Psoas muscle (tissue), 8 donors: ENCODE data around the gene RAPGEF4. TPM values are rescaled to one million over a fixed set of nuclear protein-coding genes. Genes with fewer than 3 reads are reported as not detected.

ENCODE experiments used
- ATAC-seq, 4 donors: fragments of 200-7000 bp; cut with Tn5 transposase; one replicate each; pipeline ENCODE4 v1.9.1; 2020; ENCODE audit warnings: moderate library complexity in 3 of 4, mild to moderate bottlenecking in 2 of 4
- DNase-seq, 2 donors: peaks; one replicate each; pipeline ENCODE4 v3.0.0-alpha.2; 2020
- H3K27ac ChIP-seq: fragments of 200-600 bp; one replicate; pipeline ENCODE4 v1.8.0; 2022
- H3K27me3 ChIP-seq, 3 donors: fragments of 200-600 bp in 1 of 3; one replicate each; pipeline versions ENCODE4 v1.6.1 to v1.8.0; 2013 to 2022; ENCODE audit warnings: low read length in 2 of 3, mild to moderate bottlenecking in 2 of 3, moderate library complexity in 1 of 3; ENCODE audit not compliant: insufficient read depth in 3 of 3
- H3K36me3 ChIP-seq, 2 donors: fragments of 200-600 bp in 1 of 2; one replicate each; pipeline versions ENCODE4 v1.6.1 to v1.8.0; 2013 to 2022; ENCODE audit warnings: low read depth in 1 of 2, mild to moderate bottlenecking in 1 of 2, moderate library complexity in 1 of 2; ENCODE audit not compliant: insufficient read depth in 1 of 2
- H3K4me1 ChIP-seq: fragments of 200-600 bp; one replicate; pipeline ENCODE4 v1.8.0; 2022
- H3K4me3 ChIP-seq: fragments of 200-600 bp; one replicate; pipeline ENCODE4 v1.8.0; 2022; ENCODE audit warnings: mild to moderate bottlenecking
- H3K9me3 ChIP-seq: fragments of 200-600 bp; one replicate; pipeline ENCODE4 v1.8.0; 2022
- WGBS, 3 donors: extraction: QIAGEN DNeasy Blood & Tissue Kit; methylation state at CpG; one replicate each; pipeline versions ENCODE4 v1.1.6 to v1.1.7; 2013; 5-methylcytosine and 5-hydroxymethylcytosine counted together
- intact Hi-C, 2 donors: fragments of 100-400 bp; cut with DNase I; formaldehyde crosslinking; loops; one replicate each; pipeline versions ENCODE4 v1.11.0 to v1.14.2; 2022
- polyA plus RNA-seq, 3 donors: library from polyadenylated mRNA; stranded (reverse); fragments of 200-250 nt; gene quantifications; one replicate each; pipeline ENCODE4 v1.2.3, GENCODE V29; 2013
- total RNA-seq, 4 donors: library from RNA; stranded (reverse); fragmentation: NEBNext Ultra II Directional in 2 of 4; extraction: Animal tissue kit (Norgen Biotek cat#: 25700) in 2 of 4; gene quantifications; one replicate each; pipeline versions ENCODE4 v1.2.1 to v1.2.4, GENCODE V29; 2021 to 2023
- TF ChIP-seq, protein P1 (sequence below): fragments of 200-600 bp; IDR thresholded peaks from one replicate; pipeline ENCODE4 v1.8.0; 2022; ENCODE audit warnings: antibody characterized with exemption
- donor health status: healthy with polysubstance abuse.
- donor health status: DM: no; HTN: no; CAD: no; lungs with moderate emphysema.
- donor health status: Bipolar disorder and iron deficiency.
- donor health status: healthy.
- donor health status: DM: yes; HTN: yes; CAD: no.
- donor health status: DM: no; HTN: no; CAD: no.
- donor health status: DM: no; HTN: no; CAD: no.
- donor health status: DM: yes; HTN: yes; CAD: no.

RAPGEF4 gene
- total and polyA plus RNA-seq, 7 donors, result 0.61 to 2.0 (median 0.92) TPM

DNA sequence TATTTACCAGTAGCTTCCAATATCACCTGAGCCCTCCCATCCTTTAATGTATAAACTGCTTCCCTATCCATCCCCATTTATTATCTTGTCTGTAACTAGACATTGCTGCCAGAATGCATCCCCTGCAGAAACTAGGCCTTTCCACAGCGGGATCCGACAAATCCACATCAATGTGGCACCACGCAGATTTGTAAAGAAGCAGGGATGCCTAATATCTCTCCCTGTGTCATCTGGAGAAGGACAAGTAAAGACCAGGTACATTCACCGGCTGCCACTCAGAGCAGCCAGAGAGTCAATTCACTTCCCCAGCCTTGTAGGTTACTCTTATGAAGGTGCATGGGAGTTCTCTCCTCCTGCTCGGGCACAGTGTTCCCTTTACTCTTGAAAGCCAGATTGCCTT, 241.2 kb downstream of the RAPGEF4 start:
- intact Hi-C loops, result loop anchor here (2.0 to 10.0 kb wide), 2 partner anchors 50 to 378 kb away; partner anchors contain the start of gene CDCA7 (in 1 of the 2)
- WGBS, 3 donors, result 96 to 97% (median 96%) methylated on average over 5 of the region's 5 CpGs

DNA sequence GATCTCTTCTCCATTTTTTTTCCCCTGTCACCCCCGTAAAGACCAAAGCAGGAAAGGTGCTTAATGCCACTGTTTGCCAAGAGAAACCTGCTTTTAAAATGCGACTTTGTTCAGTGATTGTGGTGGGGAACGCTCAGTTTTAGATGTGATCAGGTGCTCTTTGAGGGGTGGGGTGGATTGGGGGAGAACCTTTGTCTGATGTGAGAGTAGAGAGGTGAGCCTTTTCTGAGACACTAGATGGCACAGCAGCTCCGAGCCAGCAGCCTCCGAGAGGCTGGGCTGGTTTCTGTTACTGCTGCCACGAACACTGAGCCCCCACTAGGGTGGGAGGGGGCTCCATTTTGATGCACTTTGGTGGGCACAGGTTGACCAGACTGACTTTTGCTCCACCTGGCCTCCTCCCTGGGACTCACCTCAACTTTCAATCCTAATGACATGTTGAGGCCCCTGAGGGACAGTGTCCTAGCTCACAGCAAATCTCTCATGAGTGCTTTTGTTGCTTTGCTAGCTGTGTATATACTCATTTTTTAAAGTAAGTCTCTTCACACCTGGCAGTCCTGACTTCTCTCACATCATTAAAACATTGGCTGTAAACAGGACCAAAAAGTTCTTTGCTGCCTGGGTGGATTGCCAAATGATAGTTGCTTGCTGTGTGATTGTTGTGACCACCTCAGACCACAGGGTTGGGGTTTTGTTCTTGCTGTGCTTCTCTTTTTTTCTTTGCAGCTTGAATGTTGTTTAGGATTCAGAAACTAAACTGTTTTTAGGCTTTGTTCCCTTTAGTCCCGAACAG, 241.8 kb downstream of the RAPGEF4 start:
- H3K27ac ChIP-seq, result no peak overlapping the region
- H3K27me3 ChIP-seq, result no peaks in the 10 kb centered on the region
- intact Hi-C loops, result loop anchor here (2.0 to 10.0 kb wide), 2 partner anchors 49 to 377 kb away; partner anchors contain the start of gene CDCA7 (in 1 of the 2)
- H3K36me3 ChIP-seq, result no peaks in the 10 kb centered on the region
- no peak overlapping the region for H3K4me3 ChIP-seq
- peaks cover 5% of the 10 kb centered on the region for H3K4me1 ChIP-seq
- DNase-seq, result no peak
- WGBS, 3 donors, result 53 to 60% (median 53%) methylated on average over 7 of the region's 7 CpGs
- no peaks in the 10 kb centered on the region for H3K9me3 ChIP-seq
- TF ChIP-seq, protein P1, sequence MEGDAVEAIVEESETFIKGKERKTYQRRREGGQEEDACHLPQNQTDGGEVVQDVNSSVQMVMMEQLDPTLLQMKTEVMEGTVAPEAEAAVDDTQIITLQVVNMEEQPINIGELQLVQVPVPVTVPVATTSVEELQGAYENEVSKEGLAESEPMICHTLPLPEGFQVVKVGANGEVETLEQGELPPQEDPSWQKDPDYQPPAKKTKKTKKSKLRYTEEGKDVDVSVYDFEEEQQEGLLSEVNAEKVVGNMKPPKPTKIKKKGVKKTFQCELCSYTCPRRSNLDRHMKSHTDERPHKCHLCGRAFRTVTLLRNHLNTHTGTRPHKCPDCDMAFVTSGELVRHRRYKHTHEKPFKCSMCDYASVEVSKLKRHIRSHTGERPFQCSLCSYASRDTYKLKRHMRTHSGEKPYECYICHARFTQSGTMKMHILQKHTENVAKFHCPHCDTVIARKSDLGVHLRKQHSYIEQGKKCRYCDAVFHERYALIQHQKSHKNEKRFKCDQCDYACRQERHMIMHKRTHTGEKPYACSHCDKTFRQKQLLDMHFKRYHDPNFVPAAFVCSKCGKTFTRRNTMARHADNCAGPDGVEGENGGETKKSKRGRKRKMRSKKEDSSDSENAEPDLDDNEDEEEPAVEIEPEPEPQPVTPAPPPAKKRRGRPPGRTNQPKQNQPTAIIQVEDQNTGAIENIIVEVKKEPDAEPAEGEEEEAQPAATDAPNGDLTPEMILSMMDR, result peak; percentile 53
- ATAC-seq, result peak; percentile 79 to 95 (median 88)

More for the DNA sequence above, 241.2 kb downstream of the RAPGEF4 start:
- no peaks in the 10 kb centered on the region for H3K27me3 ChIP-seq
- no peak overlapping the region for H3K4me3 ChIP-seq
- H3K4me1 ChIP-seq, result peaks cover 5% of the 10 kb centered on the region
- no peak overlapping the region for H3K27ac ChIP-seq
- TF ChIP-seq, protein P1, result no peak
- no peak for DNase-seq
- ATAC-seq, result no peak
- H3K9me3 ChIP-seq, result no peaks in the 10 kb centered on the region
- no peaks in the 10 kb centered on the region for H3K36me3 ChIP-seq

DNA sequence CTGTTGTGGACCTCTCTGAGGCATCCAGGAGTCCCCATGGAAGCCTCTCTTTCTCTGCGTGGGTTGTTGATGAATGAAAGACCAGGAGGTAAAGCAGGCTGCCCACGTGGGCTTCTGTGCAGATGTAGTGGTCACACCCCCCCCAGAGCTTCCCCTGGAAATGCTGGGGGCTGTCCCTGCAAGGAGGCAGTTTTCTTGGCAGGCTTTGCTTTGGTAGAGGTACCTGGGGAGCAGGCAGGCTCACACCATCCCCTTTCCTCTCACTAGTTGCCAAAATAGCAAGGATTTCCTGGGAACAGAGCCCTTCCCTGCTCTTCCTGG, 242.4 kb downstream of the RAPGEF4 start:
- ATAC-seq, result peak in 1 of 4 donors; percentile 15
- intact Hi-C loops, result loop anchor here in 1 of 2 donors (10.0 kb wide), 1 partner anchor 377 kb away; the partner anchor contains the start of gene CDCA7

DNA sequence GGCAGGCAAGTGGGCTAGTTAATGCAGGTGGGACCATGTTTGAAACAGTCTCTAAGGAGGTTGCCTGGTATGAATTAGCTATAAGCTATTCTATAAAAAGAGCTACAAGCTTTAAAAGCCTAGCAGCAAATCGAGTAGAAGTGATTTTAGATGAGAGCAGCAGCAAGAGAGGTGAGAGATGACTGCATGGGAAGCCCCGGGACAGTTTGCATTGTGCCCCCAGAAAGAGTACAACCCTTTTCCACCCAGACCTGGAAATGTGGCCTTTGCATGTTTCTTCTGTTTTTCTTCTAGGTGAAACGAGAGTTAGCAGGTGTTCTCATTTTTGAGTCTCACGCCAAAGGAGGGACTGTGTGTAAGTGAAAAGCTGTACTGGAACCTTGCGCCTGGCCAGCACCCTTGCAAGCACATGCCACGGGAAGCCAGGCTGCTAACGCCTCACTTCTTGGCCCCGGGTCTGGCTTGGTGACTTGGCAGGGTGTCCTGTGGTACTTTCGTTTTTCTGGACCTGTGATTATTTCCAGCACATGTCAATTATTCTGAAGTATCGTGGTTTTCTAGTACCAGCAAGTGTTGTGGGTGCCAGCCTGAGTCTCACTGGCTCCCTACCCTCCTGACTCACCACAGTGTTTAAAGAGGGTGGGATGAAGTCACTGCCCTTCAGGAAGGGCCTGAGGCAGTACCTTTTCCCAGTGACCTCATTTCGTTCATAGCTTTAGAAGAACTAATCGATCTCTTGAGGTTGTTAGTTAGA, 249.7 kb downstream of the RAPGEF4 start:
- Histone ChIP-seq H3K27me3 (no peaks in the 10 kb centered on the region), H3K36me3 (no peaks in the 10 kb centered on the region), H3K27ac (peak overlapping the region; percentile 82), H3K4me1 (peaks cover 11% of the 10 kb centered on the region), H3K4me3 (peak overlapping the region; percentile 37), H3K9me3 (no peaks in the 10 kb centered on the region)
- intact Hi-C loops, result no loop called here
- TF ChIP-seq, protein P1, result no peak
- ATAC-seq (peak; percentile 88 to 95 (median 93)), DNase-seq (peak; percentile 16 to 62)
- 13 to 31% (median 17%) methylated on average over 12 of the region's 12 CpGs for WGBS, 3 donors

More for the DNA sequence above, 242.4 kb downstream of the RAPGEF4 start:
- no peak overlapping the region for H3K27ac ChIP-seq
- no peaks in the 10 kb centered on the region for H3K27me3 ChIP-seq
- no peak for DNase-seq
- H3K4me1 ChIP-seq, result peaks cover 5% of the 10 kb centered on the region
- H3K4me3 ChIP-seq, result no peak overlapping the region
- TF ChIP-seq, protein P1, result no peak
- no peaks in the 10 kb centered on the region for H3K9me3 ChIP-seq
- WGBS, 3 donors, result 25 to 33% (median 27%) methylated on average over 2 of the region's 2 CpGs
- H3K36me3 ChIP-seq, result no peaks in the 10 kb centered on the region
